Activated T-helper 17 cell treated with anti-CD3 and anti-CD28 coated beads, Interleukin-2, amount 50 U/mL, for 72 hours (primary cell): ENCODE results near the gene SCGB1A1. TPM values are rescaled to one million over a fixed set of nuclear protein-coding genes. Genes with fewer than 3 reads are reported as not detected.
A peak's percentile ranks its signal among the peaks of the same experiment; 100 is the strongest.

Source experiments
- ATAC-seq: fragments of 150-1000 bp; cut with Tn5 transposase; replicated peaks from 2 replicates; pipeline ENCODE4 v1.10.0; 2021; ENCODE audit warnings: mild to moderate bottlenecking, moderate library complexity
- H3K27ac Mint-ChIP-seq: one replicate; pipeline ENCODE4 v1.8.0; 2022; ENCODE audit warnings: mixed read lengths
- H3K27me3 Mint-ChIP-seq: one replicate; pipeline ENCODE4 v1.8.0; 2022; ENCODE audit warnings: mixed read lengths
- H3K36me3 Mint-ChIP-seq: one replicate; pipeline ENCODE4 v1.8.0; 2022; ENCODE audit warnings: low read depth, mild to moderate bottlenecking, mixed read lengths
- H3K4me1 Mint-ChIP-seq: one replicate; pipeline ENCODE4 v1.8.0; 2022; ENCODE audit warnings: mixed read lengths
- H3K4me3 Mint-ChIP-seq: one replicate; pipeline ENCODE4 v1.8.0; 2022; ENCODE audit warnings: mild to moderate bottlenecking, mixed read lengths
- H3K9me3 Mint-ChIP-seq: one replicate; pipeline ENCODE4 v1.8.0; 2022; ENCODE audit warnings: mixed read lengths
- total RNA-seq, 2 donors: library from RNA; stranded (reverse); gene quantifications; one replicate each; pipeline ENCODE4 v1.2.3, GENCODE V29; 2022

Gene SCGB1A1
- total RNA-seq, 2 donors from 2014 or later = not detected

GRCh38 chr11:62402226-62402959 lies 16.4 kb upstream of the SCGB1A1 start:
- H3K27me3 Mint-ChIP-seq = no peaks in the 10 kb centered on the region
- peaks cover 11% of the 10 kb centered on the region for H3K4me1 Mint-ChIP-seq
- peak overlapping the region; percentile 77 for H3K4me3 Mint-ChIP-seq
- no peaks in the 10 kb centered on the region for H3K36me3 Mint-ChIP-seq
- peak overlapping the region; percentile 86 for H3K27ac Mint-ChIP-seq
- ATAC-seq = peak; percentile 95
- no peaks in the 10 kb centered on the region for H3K9me3 Mint-ChIP-seq

DNA sequence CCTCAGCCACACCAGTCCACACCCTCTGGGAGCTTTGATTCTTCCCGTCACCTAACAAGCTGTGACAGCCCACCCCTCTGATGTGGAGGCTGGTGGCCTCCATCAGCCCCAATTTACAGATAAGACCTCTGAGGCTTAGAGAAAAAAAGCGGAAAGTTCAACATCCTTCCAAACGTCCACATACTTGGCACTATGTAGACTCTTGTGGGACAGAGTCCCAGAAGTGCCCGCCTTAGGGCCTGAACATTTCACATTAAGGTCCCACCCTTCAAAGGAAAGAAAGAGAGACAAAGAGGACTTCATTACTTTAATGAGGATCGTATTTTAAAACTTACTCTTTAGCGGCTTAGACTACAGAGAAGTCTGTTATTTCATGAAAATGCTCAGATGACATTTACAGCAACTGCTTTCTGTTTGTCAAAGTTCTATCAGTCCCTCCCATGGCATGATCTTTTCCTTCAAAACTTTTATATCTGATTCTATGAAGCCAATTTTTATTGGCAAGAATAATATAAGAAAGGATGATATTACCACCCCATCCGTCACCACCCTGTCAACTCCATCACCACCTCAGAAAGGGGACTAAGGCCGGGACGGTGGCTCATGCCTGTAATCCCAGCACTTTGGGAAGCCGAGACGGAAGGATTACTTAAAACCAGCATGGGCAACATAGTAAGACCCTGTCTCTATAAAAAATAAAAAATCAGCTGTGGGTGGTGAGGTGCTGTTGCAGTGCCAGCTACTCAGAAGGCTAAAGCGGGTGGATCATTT lies 15.7 kb upstream of the SCGB1A1 start:
- Mint-ChIP-seq H3K36me3 (no peaks in the 10 kb centered on the region), H3K27me3 (no peaks in the 10 kb centered on the region), H3K9me3 (no peaks in the 10 kb centered on the region), H3K27ac (peak overlapping the region; percentile 86), H3K4me3 (peak overlapping the region; percentile 77), H3K4me1 (peaks cover 11% of the 10 kb centered on the region)
- no peak for ATAC-seq

- H3K4me3 Mint-ChIP-seq = no peak overlapping the region
- H3K27me3 Mint-ChIP-seq = no peaks in the 10 kb centered on the region
- no peaks in the 10 kb centered on the region for H3K36me3 Mint-ChIP-seq
- no peak overlapping the region for H3K27ac Mint-ChIP-seq
- H3K9me3 Mint-ChIP-seq = no peaks in the 10 kb centered on the region
- no peak for ATAC-seq
- H3K4me1 Mint-ChIP-seq = peaks cover 11% of the 10 kb centered on the region
Observed at GRCh38 chr11:62404435-62404834, 14.4 kb upstream of the SCGB1A1 start.

- Mint-ChIP-seq H3K9me3 (no peaks in the 10 kb centered on the region), H3K4me3 (no peak overlapping the region), H3K36me3 (no peaks in the 10 kb centered on the region), H3K27me3 (no peaks in the 10 kb centered on the region), H3K27ac (no peak overlapping the region), H3K4me1 (peaks cover 11% of the 10 kb centered on the region)
- ATAC-seq = no peak
Observed at GRCh38 chr11:62404901-62405300, 13.9 kb upstream of the SCGB1A1 start.

GRCh38 chr11:62406034-62406433 lies 12.8 kb upstream of the SCGB1A1 start:
- Mint-ChIP-seq H3K4me1 (peaks cover 11% of the 10 kb centered on the region), H3K9me3 (no peaks in the 10 kb centered on the region), H3K4me3 (no peak overlapping the region), H3K27me3 (no peaks in the 10 kb centered on the region), H3K36me3 (no peaks in the 10 kb centered on the region), H3K27ac (no peak overlapping the region)
- no peak for ATAC-seq

DNA sequence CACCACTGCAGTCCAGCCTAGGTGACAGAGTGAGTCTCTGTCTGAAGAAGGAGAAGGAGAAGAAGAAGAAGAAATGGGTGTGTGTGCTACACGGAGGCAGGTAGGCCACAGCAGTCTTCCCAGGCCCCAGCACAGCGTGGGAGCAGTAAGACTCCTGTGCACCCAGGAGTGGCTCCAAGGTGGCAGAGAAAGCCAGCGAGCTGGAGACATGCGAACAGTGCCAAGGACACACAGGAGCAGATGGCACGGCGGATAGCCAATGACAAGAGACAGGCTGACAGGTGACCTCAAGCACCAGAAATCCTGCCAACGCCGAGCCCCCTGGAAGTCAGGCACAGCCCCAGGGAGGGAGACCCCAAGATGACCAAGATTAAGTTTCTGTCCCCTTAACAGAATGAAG lies 9.0 kb upstream of the SCGB1A1 start:
- Mint-ChIP-seq H3K4me1 (no peaks in the 10 kb centered on the region), H3K9me3 (no peaks in the 10 kb centered on the region), H3K36me3 (no peaks in the 10 kb centered on the region), H3K4me3 (no peak overlapping the region), H3K27me3 (no peaks in the 10 kb centered on the region), H3K27ac (no peak overlapping the region)
- ATAC-seq = no peak

GRCh38 chr11:62410972-62411371 lies 7.9 kb upstream of the SCGB1A1 start:
- Mint-ChIP-seq H3K4me1 (no peaks in the 10 kb centered on the region), H3K27ac (no peak overlapping the region), H3K36me3 (no peaks in the 10 kb centered on the region), H3K4me3 (no peak overlapping the region), H3K9me3 (no peaks in the 10 kb centered on the region), H3K27me3 (no peaks in the 10 kb centered on the region)
- no peak for ATAC-seq

DNA sequence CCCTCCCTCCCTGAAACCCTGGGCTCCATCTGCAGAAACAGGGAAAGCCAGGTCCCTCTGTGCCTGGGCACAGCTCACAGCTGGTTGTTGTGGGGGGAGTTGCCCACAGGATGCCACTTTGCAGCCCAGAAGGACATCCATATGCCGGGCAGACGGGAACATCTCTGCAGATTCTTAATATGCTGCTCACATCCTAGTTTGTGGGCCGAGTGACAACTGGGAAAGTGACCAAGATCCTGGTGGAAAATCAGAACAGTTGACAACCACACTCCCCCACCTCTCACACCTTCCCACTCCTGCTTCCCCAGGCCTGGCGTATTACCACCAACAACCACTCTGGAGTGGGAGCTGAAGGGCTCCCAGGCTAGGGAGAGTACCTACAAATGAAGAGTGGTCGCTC lies 7.3 kb upstream of the SCGB1A1 start:
- H3K27me3 Mint-ChIP-seq = no peaks in the 10 kb centered on the region
- no peak for ATAC-seq
- H3K9me3 Mint-ChIP-seq = no peaks in the 10 kb centered on the region
- H3K4me1 Mint-ChIP-seq = no peaks in the 10 kb centered on the region
- no peak overlapping the region for H3K27ac Mint-ChIP-seq
- H3K36me3 Mint-ChIP-seq = no peaks in the 10 kb centered on the region
- no peak overlapping the region for H3K4me3 Mint-ChIP-seq

GRCh38 chr11:62413060-62413696 lies 5.7 kb upstream of the SCGB1A1 start:
- no peak overlapping the region for H3K4me3 Mint-ChIP-seq
- no peaks in the 10 kb centered on the region for H3K9me3 Mint-ChIP-seq
- H3K36me3 Mint-ChIP-seq = no peaks in the 10 kb centered on the region
- no peaks in the 10 kb centered on the region for H3K27me3 Mint-ChIP-seq
- ATAC-seq = no peak
- no peaks in the 10 kb centered on the region for H3K4me1 Mint-ChIP-seq
- H3K27ac Mint-ChIP-seq = no peak overlapping the region

GRCh38 chr11:62416596-62416995 lies 2.2 kb upstream of the SCGB1A1 start:
- H3K27ac Mint-ChIP-seq = no peak overlapping the region
- no peaks in the 10 kb centered on the region for H3K4me1 Mint-ChIP-seq
- no peak overlapping the region for H3K4me3 Mint-ChIP-seq
- H3K9me3 Mint-ChIP-seq = no peaks in the 10 kb centered on the region
- no peak for ATAC-seq
- no peaks in the 10 kb centered on the region for H3K27me3 Mint-ChIP-seq
- no peaks in the 10 kb centered on the region for H3K36me3 Mint-ChIP-seq

DNA sequence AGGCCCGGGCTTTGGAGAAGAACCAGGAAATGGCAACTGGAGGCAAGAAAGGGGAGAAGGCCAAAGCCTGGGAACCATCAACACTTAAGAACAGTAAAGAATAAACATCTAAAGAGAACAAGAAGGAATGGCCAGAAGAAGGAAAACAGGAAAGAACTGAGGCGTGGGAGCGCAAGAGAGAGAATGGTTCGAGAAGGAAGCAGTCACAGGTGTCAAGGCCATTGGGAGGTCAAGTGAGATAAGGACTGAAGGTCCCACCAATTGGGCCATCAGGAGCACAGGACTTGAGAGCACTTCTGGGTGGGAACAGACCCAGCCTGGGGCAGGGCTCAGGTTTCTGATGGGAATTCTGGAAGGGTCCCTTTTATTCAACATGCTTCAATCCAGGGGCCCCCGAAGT lies 697 bp upstream of the SCGB1A1 start:
- ATAC-seq = no peak
- no peak overlapping the region for H3K27ac Mint-ChIP-seq
- H3K4me1 Mint-ChIP-seq = no peaks in the 10 kb centered on the region
- no peaks in the 10 kb centered on the region for H3K27me3 Mint-ChIP-seq
- H3K4me3 Mint-ChIP-seq = no peak overlapping the region
- no peaks in the 10 kb centered on the region for H3K9me3 Mint-ChIP-seq
- no peaks in the 10 kb centered on the region for H3K36me3 Mint-ChIP-seq

DNA sequence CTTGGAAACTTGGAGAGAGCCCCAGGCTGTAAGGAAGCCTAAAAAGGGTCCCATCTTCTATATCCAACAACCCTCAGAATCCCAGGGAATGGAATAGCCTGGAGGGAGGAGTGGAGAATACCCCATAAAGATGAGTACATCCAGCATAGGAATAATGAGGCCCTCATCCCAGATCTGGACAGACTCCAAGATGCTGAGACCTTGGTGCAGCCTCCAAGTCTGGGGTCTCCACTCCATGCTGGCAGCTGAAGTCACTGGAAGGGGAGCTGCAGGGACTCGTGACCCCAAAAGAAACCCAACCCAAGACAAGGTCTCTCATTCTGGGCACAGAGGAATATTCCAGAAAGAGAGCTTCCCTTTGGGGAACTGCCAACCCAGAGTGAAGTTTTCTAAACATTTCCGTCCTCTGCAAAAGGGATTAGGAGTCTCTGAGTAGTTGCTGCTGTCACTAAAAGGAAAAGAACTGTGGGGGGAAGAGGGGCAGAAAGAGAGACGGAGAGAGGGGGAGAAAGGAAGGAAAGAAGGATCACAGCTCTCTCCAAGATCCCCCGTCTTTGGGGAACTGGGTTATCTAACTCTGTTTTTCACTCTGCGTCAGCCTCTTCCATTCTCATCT lies 589 bp downstream of the SCGB1A1 start:
- no peaks in the 10 kb centered on the region for H3K27me3 Mint-ChIP-seq
- no peaks in the 10 kb centered on the region for H3K36me3 Mint-ChIP-seq
- no peaks in the 10 kb centered on the region for H3K9me3 Mint-ChIP-seq
- peak overlapping the region; percentile 46 for H3K27ac Mint-ChIP-seq
- no peaks in the 10 kb centered on the region for H3K4me1 Mint-ChIP-seq
- H3K4me3 Mint-ChIP-seq = no peak overlapping the region
- ATAC-seq = no peak

GRCh38 chr11:62419943-62420342 lies 1.1 kb downstream of the SCGB1A1 start:
- H3K4me3 Mint-ChIP-seq = no peak overlapping the region
- H3K4me1 Mint-ChIP-seq = no peaks in the 10 kb centered on the region
- H3K36me3 Mint-ChIP-seq = no peaks in the 10 kb centered on the region
- no peak for ATAC-seq
- no peaks in the 10 kb centered on the region for H3K9me3 Mint-ChIP-seq
- H3K27ac Mint-ChIP-seq = no peak overlapping the region
- no peaks in the 10 kb centered on the region for H3K27me3 Mint-ChIP-seq

GRCh38 chr11:62420882-62421281 lies 2.0 kb downstream of the SCGB1A1 start:
- Mint-ChIP-seq H3K27ac (peak overlapping the region; percentile 18), H3K4me3 (no peak overlapping the region), H3K4me1 (no peaks in the 10 kb centered on the region), H3K9me3 (no peaks in the 10 kb centered on the region), H3K27me3 (no peaks in the 10 kb centered on the region), H3K36me3 (no peaks in the 10 kb centered on the region)
- ATAC-seq = no peak
